OCI-M2 (cell line): ENCODE data around the gene DYDC2.
"Not testable (repeated sequence)": the region's sequence is repeated elsewhere in the genome, so short reads cannot be mapped to it uniquely, and the experiment has no call there.

ENCODE experiments used
- DNase-seq: peaks from one replicate; lab custom pipeline; 2025; ENCODE audit not compliant: unreplicated experiment; lab: John Stamatoyannopoulos, UW

DYDC2 gene, protein sequence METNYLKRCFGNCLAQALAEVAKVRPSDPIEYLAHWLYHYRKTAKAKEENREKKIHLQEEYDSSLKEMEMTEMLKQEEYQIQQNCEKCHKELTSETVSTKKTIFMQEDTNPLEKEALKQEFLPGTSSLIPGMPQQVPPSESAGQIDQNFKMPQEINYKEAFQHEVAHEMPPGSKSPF

DNA sequence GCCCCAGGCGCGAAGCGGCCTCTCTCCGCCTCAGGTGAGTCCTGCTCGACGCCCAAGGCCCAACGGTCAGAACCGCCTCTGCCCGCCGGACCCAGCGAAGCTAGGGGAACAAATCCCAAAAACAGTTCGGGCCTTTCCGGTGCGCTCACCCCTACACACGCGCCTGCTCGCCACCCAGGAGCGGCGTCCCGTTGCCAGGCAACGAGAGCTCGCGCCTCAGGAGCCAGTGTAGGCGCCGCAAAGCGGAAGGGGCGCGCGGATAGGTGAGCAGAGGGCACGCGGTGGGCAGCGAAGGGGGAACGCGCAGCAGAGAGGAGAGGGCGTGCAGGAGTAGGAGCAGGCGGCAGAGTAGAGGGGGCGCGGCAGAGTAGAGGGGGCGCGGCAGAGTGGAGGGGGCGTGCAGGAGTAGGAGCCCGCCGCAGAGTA, at the start of gene DYDC2, which contains the start of gene DYDC1:
Gene DYDC2, plus strand, starts transcription at position 219 of the 426 bp plus-strand sequence. CDS start 5,663 bp downstream, outside the sequence.
Gene DYDC1, minus strand, starts transcription at position 193 of the 426 bp plus-strand sequence. CDS start 4,154 bp downstream, outside the sequence.
- DNase-seq: no peak

DNA sequence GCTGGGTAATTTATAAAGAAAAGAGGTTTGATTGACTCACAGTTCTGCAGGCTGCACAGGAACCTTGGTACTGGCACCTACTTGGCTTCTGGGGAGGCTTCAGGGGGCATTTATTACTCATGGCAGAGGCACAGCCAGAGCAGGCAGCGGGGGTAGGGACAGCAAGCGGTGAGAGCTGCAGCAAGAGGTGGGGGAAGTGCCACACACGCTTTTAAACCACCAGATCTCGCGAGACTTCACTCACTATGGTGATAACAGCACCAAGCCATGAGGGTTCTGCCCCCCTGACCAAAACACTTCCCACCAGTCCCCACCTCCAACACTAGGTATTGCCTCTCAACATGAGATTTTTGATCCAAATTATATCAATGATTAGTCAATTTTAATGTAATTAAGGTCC, 43.1 kb upstream of the DYDC2 start:
- DNase-seq: no peak

DNA sequence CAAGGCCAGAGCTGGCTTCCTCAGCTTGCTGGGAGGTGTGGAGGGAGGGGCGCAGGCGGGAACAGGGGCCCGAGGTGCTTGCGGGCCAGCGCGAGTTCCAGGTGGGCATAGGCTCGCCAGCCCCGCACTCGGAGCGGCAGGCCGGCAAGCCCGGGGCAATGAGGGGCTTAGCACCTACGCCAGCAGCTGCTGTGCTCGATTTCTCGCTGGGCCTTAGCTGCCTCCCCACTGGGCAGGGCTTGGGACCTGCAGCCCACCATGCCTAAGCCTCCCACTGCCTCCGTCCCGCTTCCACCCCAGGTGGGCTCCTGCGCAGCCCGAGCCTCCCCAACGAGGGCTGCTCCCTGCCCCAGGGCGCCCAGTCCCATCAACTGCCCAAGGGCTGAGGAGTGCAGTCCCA, 41.2 kb upstream of the DYDC2 start:
- no peak for DNase-seq

DNA sequence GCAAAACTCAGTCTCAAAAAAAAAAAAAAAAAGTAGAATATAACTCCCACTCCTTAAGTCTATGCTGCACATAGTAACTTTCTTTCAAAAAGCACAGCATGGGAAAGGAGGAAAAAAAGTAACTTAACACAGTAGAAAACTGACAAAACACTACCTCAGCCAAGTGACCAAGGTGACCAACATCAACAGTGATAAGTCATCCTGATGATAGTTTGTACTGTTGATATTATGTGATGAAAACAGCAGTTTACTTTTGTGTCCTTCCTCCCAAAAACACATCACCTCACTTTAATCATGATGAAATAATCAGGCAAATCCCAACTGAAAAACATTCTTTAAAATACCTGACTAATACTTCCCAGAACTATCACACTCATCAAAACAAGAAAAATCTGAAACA, 37.8 kb upstream of the DYDC2 start:
- DNase-seq: no peak

GRCh38 chr10:80319318-80319717, 37.3 kb upstream of the DYDC2 start:
- DNase-seq: no peak

- DNase-seq: no peak
These were observed 36.8 kb upstream of the DYDC2 start for GRCh38 chr10:80319725-80320290.

DNA sequence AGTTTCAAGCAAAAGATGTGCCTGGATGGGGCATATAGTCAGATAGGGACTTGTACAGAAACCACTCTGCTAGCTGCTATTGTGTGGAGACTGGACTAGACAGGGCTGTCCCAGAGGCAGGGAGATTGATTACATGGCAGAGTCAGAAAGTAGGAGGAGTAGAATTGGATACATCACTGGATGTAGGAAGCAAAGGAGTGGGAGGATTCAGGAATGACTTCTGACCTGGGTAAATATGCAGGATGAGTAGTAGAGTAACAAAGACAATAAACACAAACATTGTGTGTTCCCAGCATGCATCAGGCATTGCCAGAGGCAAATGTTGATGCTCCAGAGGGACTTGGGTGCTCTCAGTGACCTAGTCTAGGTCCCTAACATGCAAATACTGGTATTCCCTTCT, 36.2 kb upstream of the DYDC2 start:
- no peak for DNase-seq

GRCh38 chr10:80321183-80321582, 35.4 kb upstream of the DYDC2 start:
- no peak for DNase-seq

- DNase-seq: no peak
These were observed 34.4 kb upstream of the DYDC2 start for GRCh38 chr10:80322158-80322557.

DNA sequence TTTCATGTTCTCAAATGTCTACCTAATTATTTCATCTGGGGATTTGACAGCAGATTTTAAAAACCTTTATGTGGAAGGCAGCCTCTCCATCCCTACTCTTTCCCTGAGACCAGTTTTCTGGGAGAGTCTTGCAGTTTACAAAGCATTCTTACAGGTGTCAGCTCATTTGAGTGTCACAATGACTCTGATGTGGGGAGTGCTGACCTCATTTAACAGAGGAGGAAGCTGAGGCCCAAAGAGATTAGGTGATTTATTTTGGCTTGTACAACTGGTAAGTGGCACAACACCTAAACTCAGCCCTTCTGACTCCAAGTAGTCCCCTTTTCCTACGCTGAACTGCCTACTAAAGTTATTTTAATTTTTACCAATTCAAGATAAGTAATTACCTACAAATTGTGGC, 33.9 kb upstream of the DYDC2 start:
- no peak for DNase-seq

GRCh38 chr10:80323311-80323710, 33.3 kb upstream of the DYDC2 start:
- no peak for DNase-seq

GRCh38 chr10:80324086-80324485, 32.5 kb upstream of the DYDC2 start:
- no peak for DNase-seq

DNA sequence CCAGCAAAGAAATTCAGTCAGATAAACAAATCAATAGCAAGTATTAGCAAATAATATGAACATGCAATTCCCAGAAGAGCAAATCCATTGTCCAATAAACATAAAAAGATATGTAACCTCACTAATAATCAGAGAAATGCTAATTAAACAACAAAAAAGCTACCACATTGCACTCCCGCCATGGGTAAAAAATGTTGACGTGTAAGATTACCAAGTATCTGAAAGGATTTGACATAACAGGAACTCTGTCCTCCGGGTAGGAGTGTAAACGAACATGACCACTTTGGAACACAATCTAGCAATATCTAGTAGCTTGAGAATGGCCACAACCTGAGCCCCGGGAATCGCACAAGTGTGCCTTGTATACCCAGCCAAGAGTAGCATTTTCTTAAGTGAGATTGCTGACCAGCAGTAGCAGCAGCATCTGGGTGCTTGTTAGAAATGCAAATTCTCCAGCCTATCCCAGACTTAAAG, 31.7 kb upstream of the DYDC2 start:
- no peak for DNase-seq

GRCh38 chr10:80333983-80334382, 22.6 kb upstream of the DYDC2 start:
- no peak for DNase-seq

- no peak for DNase-seq
These were observed 12.3 kb upstream of the DYDC2 start for GRCh38 chr10:80344276-80344675.

- DNase-seq: no peak
These were observed 11.7 kb upstream of the DYDC2 start for GRCh38 chr10:80344912-80345311.

- DNase-seq: no peak
These were observed 6.3 kb upstream of the DYDC2 start for GRCh38 chr10:80350251-80350650.

DNA sequence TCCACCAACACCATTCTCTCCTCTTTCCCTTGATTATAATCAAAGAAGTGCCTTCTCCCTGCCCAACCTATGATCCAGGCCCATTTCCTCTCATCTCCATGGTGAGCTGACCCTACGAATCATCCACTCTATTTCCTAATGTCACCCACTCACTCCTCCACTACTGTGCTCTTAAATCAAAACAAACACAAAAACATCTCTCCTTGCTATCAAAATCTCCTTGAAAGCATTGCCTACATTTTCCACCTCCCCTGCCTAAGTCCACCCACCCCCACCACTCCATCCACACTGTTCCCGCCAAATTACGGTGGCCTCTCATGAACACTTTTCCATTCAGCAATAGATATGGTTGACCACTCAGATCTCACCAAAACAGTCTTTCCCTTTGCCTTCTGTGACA, 5.4 kb upstream of the DYDC2 start:
- DNase-seq: no peak

DNA sequence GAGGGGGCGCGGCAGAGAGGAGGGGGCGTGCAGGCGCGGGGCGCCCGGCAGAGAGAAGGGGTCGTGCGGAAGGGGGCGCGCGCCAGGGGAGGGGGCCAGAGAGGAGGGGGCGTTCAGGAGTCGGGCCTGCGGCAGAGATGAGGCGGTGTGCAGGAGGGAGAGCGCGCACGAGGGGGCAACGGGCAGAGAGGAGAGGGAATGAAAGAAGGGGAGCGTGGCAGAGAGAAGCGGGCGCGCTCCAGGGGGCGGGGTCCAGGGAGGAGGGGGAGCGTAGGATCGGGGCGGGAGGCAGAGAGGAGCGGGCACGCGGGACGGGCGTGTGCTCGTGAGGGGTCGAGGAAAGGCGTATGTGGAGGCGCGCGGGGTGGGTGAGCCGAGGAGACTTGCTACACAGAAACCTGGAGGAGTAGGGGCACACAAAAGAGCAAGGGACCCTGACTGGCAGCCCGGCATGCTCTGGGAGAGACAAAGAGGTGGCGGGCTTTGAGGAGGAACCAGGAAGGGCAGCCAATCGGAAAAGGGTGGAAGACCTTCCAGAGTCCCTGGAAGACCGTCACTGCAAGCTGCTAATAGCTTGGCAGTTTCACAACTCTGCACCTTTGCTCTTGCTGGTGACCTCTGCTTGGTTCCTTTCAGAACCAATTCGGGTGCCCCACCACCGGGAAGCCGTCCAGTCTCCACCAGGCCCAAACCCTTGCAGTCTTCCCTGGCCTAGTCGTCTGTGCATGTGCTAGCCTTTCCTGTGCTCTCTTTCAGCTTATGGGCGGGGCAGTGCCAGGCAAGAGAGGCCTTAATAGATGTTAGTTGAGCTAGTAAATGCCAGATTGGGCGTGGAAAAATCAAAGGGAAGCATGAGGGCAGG, 639 bp downstream of the DYDC2 start:
- DNase-seq: no peak

DNA sequence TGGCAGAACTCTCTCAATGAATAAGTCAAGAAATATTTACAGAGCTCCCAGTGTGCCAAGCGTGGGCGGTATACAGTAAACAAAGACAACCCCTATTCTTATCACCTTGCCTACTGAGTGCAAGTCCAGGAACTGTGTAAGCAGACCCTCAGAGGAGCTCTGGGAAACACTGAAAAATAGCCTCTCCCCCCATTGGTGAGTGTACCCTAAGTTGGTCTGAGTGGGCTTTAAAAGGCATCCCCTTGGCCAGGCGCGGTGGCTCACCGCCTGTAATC, 1.2 kb downstream of the DYDC2 start:
- no peak for DNase-seq

DNA sequence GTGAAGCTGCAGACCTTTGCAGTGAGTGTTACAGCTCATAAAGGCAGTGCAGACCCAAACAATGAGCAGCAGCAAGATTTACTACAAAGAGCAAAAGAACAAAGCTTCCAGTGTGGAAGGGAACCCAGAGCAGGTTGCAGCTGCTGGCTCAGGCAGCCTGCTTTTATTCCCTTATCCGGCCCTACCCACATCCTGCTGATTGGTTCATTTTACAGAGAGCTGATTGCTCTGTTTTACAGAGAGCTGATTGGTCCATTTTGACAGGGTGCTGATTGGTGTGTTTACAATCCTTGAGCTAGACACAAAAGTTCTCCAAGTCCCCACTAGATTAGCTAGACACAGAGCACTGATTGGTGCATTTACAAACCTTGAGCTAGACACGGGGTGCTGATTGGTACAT, 2.3 kb downstream of the DYDC2 start:
- not testable (repeated sequence) for DNase-seq

DNA sequence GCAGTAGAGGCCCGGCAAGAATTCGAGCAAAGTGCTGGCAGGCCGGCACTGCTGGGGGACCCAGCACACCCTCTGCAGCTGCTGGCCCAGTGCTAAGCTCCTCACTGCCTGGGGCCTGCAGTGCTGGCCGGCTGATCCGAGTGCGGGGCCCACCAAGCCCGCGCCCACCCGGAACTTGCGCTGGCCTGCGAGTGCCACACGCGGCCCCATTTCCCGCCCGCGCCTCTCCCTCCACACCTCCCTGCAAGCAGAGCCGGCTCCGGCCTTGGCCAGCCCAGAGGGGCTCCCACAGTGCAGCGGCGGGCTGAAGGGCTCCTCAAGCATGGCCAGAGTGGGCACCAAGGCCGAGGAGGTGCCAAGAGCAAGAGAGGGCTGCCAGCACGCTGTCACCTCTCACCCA, 3.1 kb downstream of the DYDC2 start:
- DNase-seq: no peak
